ENCODE data around the gene RILPL2. TPM values are rescaled to one million over a fixed set of nuclear protein-coding genes. Genes with fewer than 3 reads are reported as not detected.

Gene RILPL2
- total RNA-seq, 1 experiment from 2014 or later = 3.6 TPM

- no peaks in the 10 kb centered on the region for H3K9me2 ChIP-seq (ENCODE audit: insufficient read depth)
- ChIA-PET CTCF (no interaction called here), POLR2A (ENCODE audit: unreplicated experiment) (no interaction called here)
- intact Hi-C loops (cut with micrococcal nuclease; ENCODE audit: unreplicated experiment) = no loop called here
- H3K4me2 ChIP-seq = no peak overlapping the region
- H3K79me2 ChIP-seq (ENCODE audit: low read depth) = peaks cover 14% of the 10 kb centered on the region
- no peaks in the 10 kb centered on the region for H3F3A ChIP-seq (ENCODE audit: insufficient read depth, low read depth)
- H3K36me3 ChIP-seq (ENCODE audit: low read depth) = peaks cover 6% of the 10 kb centered on the region; the same call in 1 of the 2 replicates
- BruUV-seq (replicated peaks) = no TSS peak
- no peaks in the 10 kb centered on the region; the same call in 1 of the 2 replicates for H4K20me1 ChIP-seq (ENCODE audit: insufficient read depth)
- H3K9me3 ChIP-seq (ENCODE audit: insufficient read depth, low read depth) = no peaks in the 10 kb centered on the region
- H3K27ac ChIP-seq = no peak overlapping the region
- no peak overlapping the region for H2AFZ ChIP-seq
- no peaks in the 10 kb centered on the region for H3K4me1 ChIP-seq (replicated peaks; ENCODE audit: insufficient read depth)
- no peak overlapping the region for H3K4me3 ChIP-seq
- no peak for DNase-seq
- no peak for TF ChIP-seq EZH2 (IDR thresholded peaks at IDR 0.05; ENCODE audit: low read depth)
- H3K27me3 ChIP-seq (ENCODE audit: insufficient read depth, low read depth) = no peaks in the 10 kb centered on the region
Measured at GRCh38 chr12:123396954-123397353, 39.5 kb downstream of the RILPL2 start.

GRCh38 chr12:123396543-123396942 is 39.9 kb downstream of the RILPL2 start:
- Histone ChIP-seq H3K79me2 (ENCODE audit: low read depth) (peaks cover 19% of the 10 kb centered on the region), H2AFZ (no peak overlapping the region), H3K27ac (no peak overlapping the region), H3K4me2 (no peak overlapping the region), H3F3A (ENCODE audit: insufficient read depth, low read depth) (peaks cover 4% of the 10 kb centered on the region; the same call in 1 of the 2 replicates), H3K4me1 (replicated peaks; ENCODE audit: insufficient read depth) (no peaks in the 10 kb centered on the region), H3K27me3 (ENCODE audit: insufficient read depth, low read depth) (no peaks in the 10 kb centered on the region), H3K9me2 (ENCODE audit: insufficient read depth) (no peaks in the 10 kb centered on the region), H3K36me3 (ENCODE audit: low read depth) (peaks cover 10% of the 10 kb centered on the region; the same call in 1 of the 2 replicates), H4K20me1 (ENCODE audit: insufficient read depth) (no peaks in the 10 kb centered on the region; the same call in 1 of the 2 replicates), H3K4me3 (no peak overlapping the region), H3K9me3 (ENCODE audit: insufficient read depth, low read depth) (no peaks in the 10 kb centered on the region)
- intact Hi-C loops (cut with micrococcal nuclease; ENCODE audit: unreplicated experiment) = no loop called here
- POLR2A ChIA-PET (ENCODE audit: unreplicated experiment) = no interaction called here
- no TSS peak for BruUV-seq (replicated peaks)
- no peak for TF ChIP-seq EZH2 (IDR thresholded peaks at IDR 0.05; ENCODE audit: low read depth)
- TF ChIP-seq, protein P1, sequence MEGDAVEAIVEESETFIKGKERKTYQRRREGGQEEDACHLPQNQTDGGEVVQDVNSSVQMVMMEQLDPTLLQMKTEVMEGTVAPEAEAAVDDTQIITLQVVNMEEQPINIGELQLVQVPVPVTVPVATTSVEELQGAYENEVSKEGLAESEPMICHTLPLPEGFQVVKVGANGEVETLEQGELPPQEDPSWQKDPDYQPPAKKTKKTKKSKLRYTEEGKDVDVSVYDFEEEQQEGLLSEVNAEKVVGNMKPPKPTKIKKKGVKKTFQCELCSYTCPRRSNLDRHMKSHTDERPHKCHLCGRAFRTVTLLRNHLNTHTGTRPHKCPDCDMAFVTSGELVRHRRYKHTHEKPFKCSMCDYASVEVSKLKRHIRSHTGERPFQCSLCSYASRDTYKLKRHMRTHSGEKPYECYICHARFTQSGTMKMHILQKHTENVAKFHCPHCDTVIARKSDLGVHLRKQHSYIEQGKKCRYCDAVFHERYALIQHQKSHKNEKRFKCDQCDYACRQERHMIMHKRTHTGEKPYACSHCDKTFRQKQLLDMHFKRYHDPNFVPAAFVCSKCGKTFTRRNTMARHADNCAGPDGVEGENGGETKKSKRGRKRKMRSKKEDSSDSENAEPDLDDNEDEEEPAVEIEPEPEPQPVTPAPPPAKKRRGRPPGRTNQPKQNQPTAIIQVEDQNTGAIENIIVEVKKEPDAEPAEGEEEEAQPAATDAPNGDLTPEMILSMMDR (conservative IDR thresholded peaks at IDR 0.05) = no peak
- CTCF ChIA-PET = no interaction called here
- no peak for DNase-seq

GRCh38 chr12:123395236-123395635 is 41.2 kb downstream of the RILPL2 start:
- Histone ChIP-seq H3K9me3 (ENCODE audit: insufficient read depth, low read depth) (no peaks in the 10 kb centered on the region), H3K4me3 (no peak overlapping the region), H3K79me2 (ENCODE audit: low read depth) (peaks cover 29% of the 10 kb centered on the region), H3K27ac (no peak overlapping the region), H2AFZ (no peak overlapping the region), H3K36me3 (ENCODE audit: low read depth) (peaks cover 19% of the 10 kb centered on the region; the same call in 1 of the 2 replicates), H3K27me3 (ENCODE audit: insufficient read depth, low read depth) (no peaks in the 10 kb centered on the region), H3K9me2 (ENCODE audit: insufficient read depth) (no peaks in the 10 kb centered on the region), H3K4me1 (replicated peaks; ENCODE audit: insufficient read depth) (peaks cover 7% of the 10 kb centered on the region), H3K4me2 (no peak overlapping the region), H3F3A (ENCODE audit: insufficient read depth, low read depth) (peaks cover 9% of the 10 kb centered on the region; the same call in 1 of the 2 replicates), H4K20me1 (ENCODE audit: insufficient read depth) (no peaks in the 10 kb centered on the region; the same call in none of the 2 replicates)
- intact Hi-C loops (cut with micrococcal nuclease; ENCODE audit: unreplicated experiment) = no loop called here
- POLR2A ChIA-PET (ENCODE audit: unreplicated experiment) = no interaction called here
- BruUV-seq (replicated peaks) = no TSS peak
- CTCF ChIA-PET = no interaction called here
- no peak for DNase-seq
- TF ChIP-seq EZH2 (IDR thresholded peaks at IDR 0.05; ENCODE audit: low read depth) = no peak
- TF ChIP-seq, protein P1 (conservative IDR thresholded peaks at IDR 0.05) = no peak

- Histone ChIP-seq H3K27ac (no peak overlapping the region), H3K9me2 (ENCODE audit: insufficient read depth) (no peaks in the 10 kb centered on the region), H2AFZ (no peak overlapping the region), H3K79me2 (ENCODE audit: low read depth) (peaks cover 31% of the 10 kb centered on the region), H3K4me1 (replicated peaks; ENCODE audit: insufficient read depth) (peaks cover 10% of the 10 kb centered on the region), H3K27me3 (ENCODE audit: insufficient read depth, low read depth) (no peaks in the 10 kb centered on the region), H3K4me3 (no peak overlapping the region), H3F3A (ENCODE audit: insufficient read depth, low read depth) (peaks cover 14% of the 10 kb centered on the region; the same call in 1 of the 2 replicates), H3K4me2 (no peak overlapping the region), H4K20me1 (ENCODE audit: insufficient read depth) (no peaks in the 10 kb centered on the region; the same call in none of the 2 replicates), H3K9me3 (ENCODE audit: insufficient read depth, low read depth) (no peaks in the 10 kb centered on the region), H3K36me3 (ENCODE audit: low read depth) (peaks cover 19% of the 10 kb centered on the region; the same call in 1 of the 2 replicates)
- BruUV-seq (replicated peaks) = no TSS peak
- TF ChIP-seq, protein P1 (conservative IDR thresholded peaks at IDR 0.05) = no peak
- no peak for TF ChIP-seq EZH2 (IDR thresholded peaks at IDR 0.05; ENCODE audit: low read depth)
- CTCF ChIA-PET = no interaction called here
- intact Hi-C loops (cut with micrococcal nuclease; ENCODE audit: unreplicated experiment) = no loop called here
- POLR2A ChIA-PET (ENCODE audit: unreplicated experiment) = interaction anchor here (0.5 kb wide), 1 partner anchor 211 kb away, joined by 3 read pairs; no protein-coding TSS in a partner anchor
- no peak for DNase-seq
Measured at GRCh38 chr12:123393747-123394146, 42.7 kb downstream of the RILPL2 start.
